ENCODE results near the gene FAF2. TPM values are rescaled to one million over a fixed set of nuclear protein-coding genes. Genes with fewer than 3 reads are reported as not detected.

FAF2 gene
- total RNA-seq, 3 donors from 2014 or later = 33.1 to 36.1 (median 33.4) TPM

GRCh38 chr5:176454724-176455394 is 6.7 kb downstream of the FAF2 start:
- ATAC-seq = no peak
- no peaks in the 10 kb centered on the region for H3K36me3 ChIP-seq (ENCODE audit: low read depth)
- intact Hi-C loops (cut with DNase I, micrococcal nuclease) = no loop called here
- H3K9me3 ChIP-seq = no peaks in the 10 kb centered on the region
- no peak for DNase-seq
- no peak overlapping the region for H3K4me3 ChIP-seq
- H3K4me1 ChIP-seq (ENCODE audit: low read depth) = peaks cover 4% of the 10 kb centered on the region
- no peak for TF ChIP-seq CTCF (IDR thresholded peaks at IDR 0.05)

DNA sequence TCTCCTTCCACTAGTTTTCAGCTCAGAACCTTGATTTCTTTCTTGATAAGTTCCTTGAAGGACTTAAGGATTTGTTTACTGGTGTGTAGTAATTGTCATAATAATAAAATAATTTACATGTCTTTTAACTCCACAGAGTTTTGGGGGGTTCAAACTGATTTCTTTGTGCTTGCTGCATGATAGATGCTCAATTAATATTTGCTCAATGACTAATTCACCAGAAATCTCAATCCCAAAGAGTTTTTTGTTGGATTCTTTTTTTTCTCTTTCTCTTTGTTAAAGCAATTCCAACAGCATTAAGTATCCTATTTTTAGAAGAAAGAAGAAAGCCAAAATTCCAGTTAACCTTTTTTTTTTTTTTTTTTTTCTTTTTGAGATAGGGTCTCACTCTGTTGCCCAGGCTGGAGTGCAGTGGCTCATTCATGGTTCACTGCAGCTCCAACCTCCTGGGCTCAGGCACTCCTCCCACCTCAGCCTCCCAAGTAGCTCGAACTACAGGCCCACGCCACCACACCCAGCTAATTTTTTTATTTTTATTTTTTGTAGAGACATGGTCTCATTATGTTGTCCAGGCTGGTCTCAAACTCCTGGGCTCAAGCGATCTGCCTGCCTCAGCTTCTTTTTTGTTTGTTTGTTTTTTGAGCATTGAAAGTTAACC is 10.8 kb downstream of the FAF2 start:
- DNase-seq = no peak
- intact Hi-C loops (cut with DNase I, micrococcal nuclease) = no loop called here
- TF ChIP-seq CTCF (IDR thresholded peaks at IDR 0.05) = no peak
- ATAC-seq = no peak
- Histone ChIP-seq H3K4me1 (ENCODE audit: low read depth) (no peaks in the 10 kb centered on the region), H3K36me3 (ENCODE audit: low read depth) (no peaks in the 10 kb centered on the region), H3K9me3 (no peaks in the 10 kb centered on the region), H3K4me3 (no peak overlapping the region)

DNA sequence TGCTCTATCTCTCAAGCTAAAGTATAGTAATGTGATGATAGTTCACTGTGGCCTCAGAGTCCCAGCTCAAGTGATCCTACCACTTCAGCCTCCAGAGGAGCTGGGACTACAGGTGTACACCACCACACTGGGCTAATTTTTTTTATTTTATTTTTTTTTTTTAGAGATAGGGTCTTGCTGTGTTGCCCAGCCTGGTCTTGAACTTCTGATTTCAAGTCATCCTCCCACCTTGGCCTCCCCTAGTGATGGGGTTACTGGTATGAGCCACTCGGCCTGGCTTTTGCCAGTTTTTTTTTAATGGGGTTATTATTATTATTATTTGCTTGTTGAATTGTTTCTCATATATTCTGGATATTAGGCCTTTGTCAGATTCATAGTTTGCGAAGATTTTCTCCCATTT is 13.2 kb downstream of the FAF2 start:
- H3K4me1 ChIP-seq (ENCODE audit: low read depth) = no peaks in the 10 kb centered on the region
- no peak for ATAC-seq
- DNase-seq = no peak
- no peak overlapping the region for H3K4me3 ChIP-seq
- intact Hi-C loops (cut with DNase I, micrococcal nuclease) = no loop called here
- no peaks in the 10 kb centered on the region for H3K36me3 ChIP-seq (ENCODE audit: low read depth)
- no peak for TF ChIP-seq CTCF (IDR thresholded peaks at IDR 0.05)
- no peaks in the 10 kb centered on the region for H3K9me3 ChIP-seq

- intact Hi-C loops (cut with DNase I, micrococcal nuclease) = no loop called here
- Histone ChIP-seq H3K4me3 (no peak overlapping the region), H3K9me3 (no peaks in the 10 kb centered on the region), H3K36me3 (ENCODE audit: low read depth) (no peaks in the 10 kb centered on the region), H3K4me1 (ENCODE audit: low read depth) (no peaks in the 10 kb centered on the region)
- DNase-seq = no peak
- ATAC-seq = no peak
- no peak for TF ChIP-seq CTCF (IDR thresholded peaks at IDR 0.05)
These were observed 15.1 kb downstream of the FAF2 start for GRCh38 chr5:176463113-176463764.

GRCh38 chr5:176466245-176466871 is 18.2 kb downstream of the FAF2 start:
- Histone ChIP-seq H3K4me1 (ENCODE audit: low read depth) (no peaks in the 10 kb centered on the region), H3K4me3 (no peak overlapping the region), H3K9me3 (no peaks in the 10 kb centered on the region), H3K36me3 (ENCODE audit: low read depth) (no peaks in the 10 kb centered on the region)
- TF ChIP-seq CTCF (IDR thresholded peaks at IDR 0.05) = no peak
- intact Hi-C loops (cut with DNase I, micrococcal nuclease) = no loop called here
- ATAC-seq (peak; percentile 36), DNase-seq (no peak)
